NCI-H2081 treated with DMSO at 0.1 percent for 48 hours (cell line): Measurements from ENCODE around the gene GCC1.

ENCODE experiments used
- DNase-seq: peaks from one replicate; lab custom pipeline; 2025; lab: John Stamatoyannopoulos, UW

The GCC1 gene

GRCh38 chr7:127536741-127537140, 48.7 kb downstream of the GCC1 start:
- DNase-seq: no peak

GRCh38 chr7:127536394-127536691, 49.1 kb downstream of the GCC1 start:
- no peak for DNase-seq

- DNase-seq: no peak
Observed at GRCh38 chr7:127535546-127536393, 49.6 kb downstream of the GCC1 start.

GRCh38 chr7:127534636-127535035, 50.8 kb downstream of the GCC1 start:
- DNase-seq: no peak

GRCh38 chr7:127532736-127533135, 52.7 kb downstream of the GCC1 start:
- no peak for DNase-seq

DNA sequence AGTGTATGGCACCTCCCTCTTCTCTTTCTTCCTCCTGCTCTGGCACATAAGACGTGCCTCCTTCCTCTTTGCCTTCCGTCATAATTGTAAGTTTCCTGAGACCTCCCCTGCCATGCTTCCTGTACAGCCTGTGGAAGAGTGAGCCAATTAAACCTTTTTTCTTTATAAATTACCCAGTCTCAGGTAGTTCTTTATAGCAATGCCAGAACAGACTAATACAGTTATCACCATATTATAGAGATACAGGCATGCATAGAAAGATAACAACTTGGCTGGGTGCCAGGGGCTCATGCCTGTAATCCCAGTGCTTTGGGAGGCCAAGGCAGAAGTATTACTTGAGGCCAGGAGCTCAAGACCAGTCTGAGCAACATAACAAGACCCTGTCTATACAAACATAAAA, 53.2 kb downstream of the GCC1 start:
- no peak for DNase-seq
